ENCODE data around the gene TMEM39B. TPM values are rescaled to one million over a fixed set of nuclear protein-coding genes. Genes with fewer than 3 reads are reported as not detected.
A peak's percentile ranks its signal among the peaks of the same experiment; 100 is the strongest.

Gene TMEM39B
- total RNA-seq, 1 donor from 2014 or later: 23.1 TPM

DNA sequence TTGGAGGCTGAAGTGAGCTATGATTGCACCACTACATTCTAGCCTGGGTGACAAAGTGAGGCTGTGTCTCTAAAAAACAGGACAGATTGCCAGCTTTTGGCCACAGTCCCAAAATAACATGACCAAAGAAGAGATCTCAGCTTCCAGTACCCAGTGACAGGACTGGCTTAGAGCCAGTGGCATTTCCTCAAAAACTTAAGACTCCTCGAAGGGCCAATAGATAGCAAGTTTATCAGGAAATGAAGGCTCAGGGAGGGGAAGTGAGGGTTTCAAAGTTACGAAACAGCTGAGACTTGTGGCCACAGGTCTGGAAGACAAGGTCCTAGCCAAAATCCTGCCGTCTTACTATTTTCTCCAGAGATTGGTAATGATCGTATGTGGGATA is 6.3 kb upstream of the TMEM39B start:
- intact Hi-C loops (cut with micrococcal nuclease): no loop called here
- ATAC-seq (ENCODE audit: low read depth): peak; percentile 58
- no peak for DNase-seq

DNA sequence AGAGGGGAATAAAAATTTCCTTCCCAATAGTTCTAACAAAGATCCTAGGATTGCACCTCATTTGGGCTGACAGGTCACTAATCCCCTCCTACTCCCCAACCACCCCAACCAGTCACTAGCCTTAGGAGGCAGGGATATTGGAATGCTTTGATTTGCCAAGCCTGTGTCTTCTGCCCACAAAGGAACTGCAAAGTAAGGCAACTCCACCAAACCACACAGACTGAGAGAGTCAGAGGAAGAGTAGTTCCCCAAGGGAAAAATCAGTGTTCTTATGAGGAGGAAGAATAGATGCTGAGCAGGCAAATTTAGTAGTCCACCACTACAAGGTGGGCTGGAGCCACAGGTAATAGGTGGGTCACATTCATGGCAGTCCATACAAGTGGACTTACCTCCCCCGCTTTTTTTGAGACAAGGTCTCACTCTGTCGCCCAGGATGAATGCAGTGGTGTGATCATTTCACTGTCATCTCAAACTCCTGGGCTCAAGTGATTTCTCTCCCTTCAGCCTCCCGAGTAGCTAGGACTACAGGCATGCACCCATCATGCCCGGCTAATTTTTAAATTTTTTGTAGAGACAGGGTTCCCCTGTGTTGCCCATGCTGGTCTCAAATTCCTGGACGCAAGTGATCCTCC is 3.7 kb upstream of the TMEM39B start:
- ChIA-PET POLR2A (no interaction called here), CTCF (no interaction called here)
- H3K4me1 Mint-ChIP-seq: peaks cover 25% of the 10 kb centered on the region
- peaks cover 8% of the 10 kb centered on the region for H3K36me3 Mint-ChIP-seq (ENCODE audit: low read depth)
- H3K9me3 Mint-ChIP-seq: no peaks in the 10 kb centered on the region
- H3K4me3 Mint-ChIP-seq: no peak overlapping the region
- no peak for DNase-seq
- H3K27me3 Mint-ChIP-seq: no peaks in the 10 kb centered on the region
- TF ChIP-seq, protein P1, sequence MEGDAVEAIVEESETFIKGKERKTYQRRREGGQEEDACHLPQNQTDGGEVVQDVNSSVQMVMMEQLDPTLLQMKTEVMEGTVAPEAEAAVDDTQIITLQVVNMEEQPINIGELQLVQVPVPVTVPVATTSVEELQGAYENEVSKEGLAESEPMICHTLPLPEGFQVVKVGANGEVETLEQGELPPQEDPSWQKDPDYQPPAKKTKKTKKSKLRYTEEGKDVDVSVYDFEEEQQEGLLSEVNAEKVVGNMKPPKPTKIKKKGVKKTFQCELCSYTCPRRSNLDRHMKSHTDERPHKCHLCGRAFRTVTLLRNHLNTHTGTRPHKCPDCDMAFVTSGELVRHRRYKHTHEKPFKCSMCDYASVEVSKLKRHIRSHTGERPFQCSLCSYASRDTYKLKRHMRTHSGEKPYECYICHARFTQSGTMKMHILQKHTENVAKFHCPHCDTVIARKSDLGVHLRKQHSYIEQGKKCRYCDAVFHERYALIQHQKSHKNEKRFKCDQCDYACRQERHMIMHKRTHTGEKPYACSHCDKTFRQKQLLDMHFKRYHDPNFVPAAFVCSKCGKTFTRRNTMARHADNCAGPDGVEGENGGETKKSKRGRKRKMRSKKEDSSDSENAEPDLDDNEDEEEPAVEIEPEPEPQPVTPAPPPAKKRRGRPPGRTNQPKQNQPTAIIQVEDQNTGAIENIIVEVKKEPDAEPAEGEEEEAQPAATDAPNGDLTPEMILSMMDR (IDR thresholded peaks at IDR 0.05): no peak
- no peak overlapping the region for H3K27ac Mint-ChIP-seq
- no peak for ATAC-seq (ENCODE audit: low read depth)
- intact Hi-C loops (cut with micrococcal nuclease): no loop called here

More for the DNA sequence above, 6.3 kb upstream of the TMEM39B start:
- H3K27me3 Mint-ChIP-seq: no peaks in the 10 kb centered on the region
- peaks cover 6% of the 10 kb centered on the region for H3K36me3 Mint-ChIP-seq (ENCODE audit: low read depth)
- ChIA-PET POLR2A (interaction anchor here (0.6 to 1.0 kb wide), 6 partner anchors 14 to 496 kb away, joined by 3 to 6 read pairs (median 5); no protein-coding TSS in a partner anchor), CTCF (interaction anchor here (1.3 kb wide), 1 partner anchor 103 kb away, joined by 3 read pairs; no protein-coding TSS in a partner anchor)
- H3K27ac Mint-ChIP-seq: peak overlapping the region; percentile 18
- H3K9me3 Mint-ChIP-seq: no peaks in the 10 kb centered on the region
- peaks cover 9% of the 10 kb centered on the region for H3K4me1 Mint-ChIP-seq
- TF ChIP-seq, protein P1 (IDR thresholded peaks at IDR 0.05): no peak
- no peak overlapping the region for H3K4me3 Mint-ChIP-seq

DNA sequence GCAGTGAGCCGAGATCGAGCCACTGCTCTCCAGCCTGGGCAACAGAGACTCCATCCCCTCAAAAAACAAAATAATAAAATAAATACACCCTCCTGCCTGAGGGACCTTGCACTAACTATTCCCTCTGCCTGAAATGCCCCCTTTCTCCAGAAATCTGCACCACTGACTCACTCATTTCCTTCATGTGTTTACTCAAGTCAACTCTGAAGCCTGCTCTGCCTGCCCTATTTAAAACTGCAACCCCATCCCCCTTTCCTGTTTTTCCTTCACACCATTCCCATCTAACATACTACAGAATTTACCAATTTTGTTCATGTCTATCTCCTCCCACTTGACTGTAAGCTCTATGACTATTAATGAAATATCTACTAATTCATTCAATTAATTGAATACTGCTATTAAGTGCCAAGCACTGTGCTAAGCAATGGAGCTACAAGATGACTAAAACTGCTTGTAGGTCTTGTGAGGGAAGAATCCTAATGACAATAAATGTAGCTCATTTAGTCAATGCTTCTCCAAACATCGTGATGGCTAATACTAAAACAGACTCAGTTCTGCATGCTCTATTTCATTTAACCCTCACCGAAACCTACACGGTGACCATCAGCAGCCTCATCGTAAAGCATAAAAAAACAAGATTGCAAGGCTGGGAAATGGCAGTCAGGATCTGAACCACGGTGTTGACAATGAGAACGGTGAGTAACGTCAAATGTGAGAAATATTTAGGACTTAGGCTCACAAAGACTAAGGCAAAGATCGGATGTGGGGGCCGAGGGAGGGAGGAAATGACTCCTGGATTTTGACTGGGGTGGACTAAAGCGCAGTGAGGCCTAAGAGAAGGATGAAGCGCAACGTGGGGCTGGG is 749 bp upstream of the TMEM39B start:
- no peak for DNase-seq
- TF ChIP-seq, protein P1 (IDR thresholded peaks at IDR 0.05): no peak
- Mint-ChIP-seq H3K4me1 (peaks cover 29% of the 10 kb centered on the region), H3K27ac (peak overlapping the region; percentile 95), H3K4me3 (peak overlapping the region; percentile 93), H3K36me3 (ENCODE audit: low read depth) (peaks cover 27% of the 10 kb centered on the region), H3K9me3 (no peaks in the 10 kb centered on the region), H3K27me3 (no peaks in the 10 kb centered on the region)
- intact Hi-C loops (cut with micrococcal nuclease): loop anchor here (1.0 to 5.0 kb wide), 10 partner anchors 59 to 579 kb away; partner anchors contain the start of genes BSDC1, EIF3I, HDAC1 and KHDRBS1
- POLR2A ChIA-PET: interaction anchor here (0.6 to 4.3 kb wide), 25 partner anchors 9 to 893 kb away, joined by 3 to 72 read pairs (median 7); partner anchors contain the start of genes BSDC1, CCDC28B, KHDRBS1 and KPNA6
- no peak for ATAC-seq (ENCODE audit: low read depth)
- CTCF ChIA-PET: interaction anchor here (1.0 to 2.8 kb wide), 5 partner anchors 9 to 108 kb away, joined by 4 to 18 read pairs (median 6); partner anchors contain the start of gene KPNA6

DNA sequence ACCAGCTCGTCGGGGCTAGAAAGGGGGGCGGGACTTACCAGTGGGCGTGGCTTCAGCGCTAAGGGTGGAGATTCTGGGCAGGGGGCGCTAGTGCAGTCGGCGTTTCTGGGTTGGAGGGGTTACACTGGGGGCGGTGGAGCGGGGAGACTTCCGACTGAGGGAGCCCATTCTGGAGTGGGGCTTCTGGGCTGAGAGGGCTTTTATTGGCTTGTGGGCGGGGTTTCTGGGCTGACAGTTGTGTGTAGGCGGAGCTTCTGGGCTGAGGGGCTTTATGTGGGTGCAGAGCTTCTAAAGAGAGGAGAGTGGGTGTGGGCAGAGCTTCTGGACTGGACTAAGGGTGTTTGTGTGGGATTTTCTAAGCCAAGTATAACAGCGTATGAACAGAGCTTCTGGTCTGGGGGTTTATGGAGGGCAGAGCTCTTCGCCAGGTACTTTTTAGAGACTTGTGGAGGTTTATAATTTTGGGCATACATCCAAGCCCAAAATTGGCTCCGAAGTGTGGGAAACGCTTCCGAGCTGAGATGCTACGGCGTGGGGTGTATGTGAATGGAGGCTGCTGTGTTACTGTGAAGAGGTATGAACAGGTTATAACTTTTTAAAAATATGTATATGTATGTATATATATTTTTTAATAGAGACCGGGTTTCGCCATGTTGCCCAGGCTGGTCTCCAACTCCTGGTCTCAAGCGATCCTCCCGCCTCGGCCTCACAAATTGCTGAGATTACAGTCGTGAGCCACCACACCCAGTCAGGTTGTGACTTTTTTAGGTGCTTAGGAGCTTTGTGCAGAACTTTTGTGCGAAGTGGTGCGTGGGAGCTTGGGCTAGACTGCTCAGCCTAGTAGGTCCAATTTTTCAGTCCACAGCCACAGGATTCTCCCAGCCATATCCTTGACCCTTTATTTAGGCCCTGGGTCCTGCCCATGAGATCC is 825 bp downstream of the TMEM39B start:
- Mint-ChIP-seq H3K27me3 (no peaks in the 10 kb centered on the region), H3K36me3 (ENCODE audit: low read depth) (peaks cover 40% of the 10 kb centered on the region), H3K9me3 (no peaks in the 10 kb centered on the region), H3K4me3 (peak overlapping the region; percentile 93), H3K4me1 (peaks cover 35% of the 10 kb centered on the region), H3K27ac (peak overlapping the region; percentile 95)
- ATAC-seq (ENCODE audit: low read depth) (no peak), DNase-seq (peak; percentile 82)
- POLR2A ChIA-PET: interaction anchor here (0.5 to 4.3 kb wide), 33 partner anchors 8 to 1054 kb away, joined by 3 to 72 read pairs (median 6); partner anchors contain the start of genes BSDC1, CCDC28B, HDAC1 and KHDRBS1
- CTCF ChIA-PET: interaction anchor here (0.8 to 2.8 kb wide), 7 partner anchors 9 to 110 kb away, joined by 3 to 18 read pairs (median 4); partner anchors contain the start of gene KPNA6
- intact Hi-C loops (cut with micrococcal nuclease): loop anchor here (1.0 to 5.0 kb wide), 9 partner anchors 34 to 285 kb away; partner anchors contain the start of genes EIF3I, HDAC1, LCK and PTP4A2
- TF ChIP-seq, protein P1 (IDR thresholded peaks at IDR 0.05): no peak
